Muscle of arm (tissue), 12 donors: Measurements from ENCODE around the gene FNDC1. TPM values are rescaled to one million over a fixed set of nuclear protein-coding genes. Genes with fewer than 3 reads are reported as not detected.

Experiments used
- DNase-seq: peaks from one replicate; pipeline ENCODE4 v3.0.0-alpha.2; 2013
- polyA plus RNA-seq, 12 donors: library from polyadenylated mRNA; unstranded; fragments of 120-200 nt; gene quantifications; one replicate each; pipeline ENCODE4 v1.2.1, GENCODE V29; 2013; ENCODE audit not compliant: insufficient read length in 12 of 12

Gene FNDC1
- polyA plus RNA-seq, 12 donors: 68.9 to 579 (median 202) TPM

DNA sequence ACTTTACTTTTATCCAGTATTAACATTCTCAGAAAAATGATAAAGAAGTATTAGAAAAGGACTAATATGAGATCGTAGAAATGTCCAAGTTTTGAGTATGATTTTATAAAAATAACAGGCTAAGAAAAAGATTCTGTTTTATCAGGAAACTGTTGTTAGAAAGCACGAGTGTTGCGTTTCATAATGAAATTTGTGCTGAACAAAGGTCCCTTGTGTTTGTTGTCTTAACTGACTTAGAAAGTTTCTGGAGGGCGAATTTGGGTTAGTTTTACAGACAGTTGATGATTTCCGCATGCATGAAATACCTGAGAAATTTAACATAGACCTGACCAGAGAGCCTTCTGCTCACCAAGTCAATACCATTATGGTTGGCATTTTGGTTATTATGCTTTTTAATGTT lies 136.0 kb downstream of the FNDC1 start:
- no peak for DNase-seq

DNA sequence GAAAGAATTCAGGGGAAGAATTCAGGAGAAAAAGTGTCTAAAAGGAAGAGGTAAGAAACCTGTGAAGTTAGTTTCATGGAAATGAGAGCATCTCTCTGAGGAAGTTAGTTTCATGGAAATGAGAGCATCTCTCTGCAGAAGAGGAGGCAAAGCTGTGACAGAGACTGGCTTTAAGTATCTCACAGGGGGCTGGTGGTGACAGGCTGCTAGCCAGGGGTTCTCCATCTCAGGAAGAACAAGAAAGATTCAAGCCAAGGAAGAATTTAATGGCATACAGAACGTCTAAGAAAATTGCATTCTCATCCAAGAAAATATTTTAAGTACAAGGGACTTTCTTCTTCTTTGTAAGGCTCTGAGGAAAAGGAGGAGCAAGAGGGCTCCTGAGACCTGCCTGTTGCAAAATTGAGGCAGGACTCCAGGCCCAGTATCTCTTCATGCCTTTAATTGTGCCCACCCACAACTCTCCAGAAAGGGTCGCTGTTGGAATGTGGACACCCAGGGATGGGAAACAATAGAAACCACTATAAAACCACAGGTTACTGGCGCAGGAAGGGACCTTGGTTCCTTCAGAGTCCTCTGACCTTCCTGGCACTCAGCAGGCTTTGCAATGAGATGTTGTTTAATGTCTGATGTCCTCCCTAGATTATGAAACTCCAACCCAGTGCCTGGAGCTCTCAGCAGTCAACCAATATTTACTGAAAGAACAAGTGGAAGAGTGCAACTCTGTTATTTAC lies 136.8 kb downstream of the FNDC1 start:
- no peak for DNase-seq

DNA sequence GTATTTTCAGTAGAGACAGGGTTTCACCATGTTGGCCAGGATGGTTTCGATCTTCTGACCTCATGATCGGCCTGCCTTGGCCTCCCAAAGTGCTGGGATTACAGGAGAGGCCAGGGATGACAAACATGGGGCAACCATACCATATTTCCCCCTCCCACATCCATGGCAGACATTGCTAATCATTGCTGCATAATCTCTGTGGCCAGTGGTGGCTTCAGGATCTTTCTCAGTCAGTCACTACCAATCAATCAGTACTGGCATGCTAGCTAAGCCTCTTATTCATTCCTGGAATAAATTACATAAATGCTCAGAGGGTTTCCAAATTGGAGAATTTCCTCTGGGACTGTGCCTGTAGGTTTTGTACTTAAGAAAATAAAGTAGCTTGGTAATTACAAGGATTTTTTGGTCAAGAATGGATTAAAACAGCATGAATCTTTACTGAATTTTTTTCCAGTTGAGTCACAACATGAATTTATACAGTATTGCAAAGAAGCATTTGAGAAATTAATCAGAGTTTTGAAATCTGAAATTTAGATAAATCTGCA lies 138.1 kb downstream of the FNDC1 start:
- DNase-seq: no peak

DNA sequence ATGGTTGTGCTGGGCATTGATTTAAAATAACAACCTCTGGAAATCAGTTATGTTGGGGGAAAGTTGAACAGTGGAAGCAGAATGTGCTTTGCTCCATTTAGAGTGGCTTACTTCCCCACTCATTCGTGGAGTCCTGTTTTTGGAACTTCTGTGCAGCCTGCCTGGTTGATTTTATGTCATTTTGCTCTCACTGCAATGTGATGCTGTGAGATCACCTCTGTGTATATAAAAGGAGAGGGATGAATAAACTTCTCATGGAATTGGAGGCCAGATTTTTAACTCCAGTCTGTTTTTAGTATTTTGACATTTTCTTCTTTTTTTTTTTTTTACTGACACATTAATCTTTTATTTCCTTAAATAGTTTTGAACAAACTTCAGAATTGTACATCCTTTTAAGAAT lies 139.0 kb downstream of the FNDC1 start:
- no peak for DNase-seq

DNA sequence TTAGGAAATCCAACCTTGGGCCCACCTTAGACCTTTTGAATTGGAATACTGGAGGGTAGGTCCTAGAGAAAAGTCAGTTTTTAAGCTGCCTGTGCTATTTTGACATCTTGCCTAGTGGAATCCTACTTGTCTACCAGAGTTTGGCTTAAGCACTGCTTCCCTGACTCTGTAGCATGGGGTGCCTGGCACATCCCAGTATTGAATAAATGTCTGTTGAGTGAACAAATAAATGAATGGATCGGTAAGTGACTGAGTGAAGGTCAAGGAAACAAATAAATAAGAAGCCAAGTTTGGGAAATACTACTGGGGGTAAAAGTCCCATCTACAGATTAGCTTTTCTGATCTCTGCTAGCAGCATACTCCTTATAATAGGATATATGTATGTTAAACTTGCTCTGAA lies 140.5 kb downstream of the FNDC1 start:
- DNase-seq: no peak

DNA sequence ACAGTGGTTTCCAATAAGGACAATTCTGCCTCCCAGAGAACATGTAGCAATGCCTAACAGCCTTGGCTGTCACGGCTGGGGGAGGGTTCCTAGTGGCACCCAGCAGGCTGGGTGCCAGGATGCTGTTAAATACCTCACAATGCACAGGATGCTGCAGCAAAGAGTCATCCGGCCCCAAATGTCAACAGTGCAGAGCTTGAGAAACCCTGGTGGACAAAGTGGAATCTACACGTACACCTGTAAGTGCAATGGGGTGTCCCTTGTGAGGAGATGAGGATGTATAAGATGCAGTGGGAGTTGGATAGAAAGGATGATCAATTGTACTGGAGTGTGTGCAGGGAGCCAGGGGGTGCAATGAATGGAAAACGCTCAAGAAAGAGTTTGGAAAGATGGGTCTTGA lies 142.4 kb downstream of the FNDC1 start:
- no peak for DNase-seq

DNA sequence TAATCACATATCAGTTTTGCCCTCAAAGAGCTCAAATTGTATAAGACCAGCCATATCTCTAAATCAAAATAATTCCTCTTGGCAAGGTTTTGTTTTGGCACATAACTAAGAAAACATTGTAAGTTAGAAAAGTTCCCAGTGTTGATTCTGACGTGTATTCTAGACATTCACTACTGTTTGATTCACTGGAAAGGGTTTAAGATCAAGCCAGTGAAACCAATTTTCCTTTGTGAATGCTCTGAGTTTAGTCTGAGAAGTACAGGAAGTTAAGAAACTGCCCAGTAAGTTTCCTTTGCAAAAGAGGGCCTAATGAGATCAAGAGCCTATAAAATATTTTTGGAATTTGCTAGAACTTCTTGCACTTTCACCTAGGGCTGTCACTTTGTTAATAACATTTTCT lies 143.0 kb downstream of the FNDC1 start:
- DNase-seq: no peak

DNA sequence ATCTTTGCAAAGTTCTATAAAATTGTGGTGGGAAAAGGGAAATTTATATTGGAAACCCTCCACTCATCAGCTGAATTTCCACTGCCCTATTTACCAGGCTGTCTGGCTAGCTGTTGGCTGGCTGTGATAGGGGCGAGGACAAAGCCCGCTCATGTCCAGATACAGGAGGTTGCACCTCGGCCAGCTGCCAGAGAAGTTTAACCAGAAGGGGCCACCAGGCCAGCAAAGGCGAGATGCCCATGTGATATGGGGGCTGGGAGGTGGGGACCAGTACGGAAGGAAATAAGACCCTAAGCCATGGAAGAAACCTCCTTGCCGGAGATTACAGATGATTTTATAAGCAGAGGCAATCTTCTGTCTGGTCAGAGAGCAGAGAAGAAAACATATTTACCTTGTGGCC lies 143.8 kb downstream of the FNDC1 start:
- no peak for DNase-seq

DNA sequence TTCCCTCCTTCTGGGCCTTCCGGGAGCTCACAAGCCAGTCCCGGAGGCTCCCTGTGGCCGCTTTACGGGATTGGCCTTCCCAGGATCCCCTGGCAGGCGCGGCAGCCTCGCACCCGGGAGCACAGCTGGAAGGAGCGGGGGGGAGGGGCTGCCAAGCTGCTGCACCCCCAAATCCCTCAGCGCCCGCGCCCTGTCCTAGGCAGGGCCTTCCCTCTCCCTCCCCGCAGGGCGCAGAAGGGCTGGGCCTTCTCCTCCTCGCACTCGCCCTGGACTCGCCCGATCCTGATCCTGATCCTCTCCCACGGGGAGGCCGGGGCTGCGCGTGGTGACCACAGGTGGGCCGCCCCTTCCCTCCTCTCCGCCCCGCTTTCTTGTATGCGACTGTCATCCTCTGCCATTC lies 146.4 kb downstream of the FNDC1 start:
- DNase-seq: no peak

DNA sequence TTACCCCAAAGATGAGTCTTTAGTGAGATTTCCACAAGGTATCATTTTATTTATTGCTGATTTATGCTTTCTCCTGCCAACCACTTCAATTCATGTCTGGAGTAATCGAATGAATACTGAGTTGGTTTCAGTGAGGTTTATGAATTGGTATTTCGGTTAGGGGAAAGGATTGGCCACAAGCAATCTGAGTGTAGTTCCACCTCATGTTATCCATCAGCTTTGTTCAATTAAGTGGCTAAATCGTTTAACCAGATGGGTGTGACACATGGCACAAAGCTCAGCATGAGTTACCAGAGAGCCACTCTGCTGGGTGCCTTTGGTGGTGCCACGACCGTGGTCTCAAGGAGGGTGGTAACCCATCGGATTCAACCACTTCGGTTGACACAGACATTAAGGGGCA lies 148.2 kb downstream of the FNDC1 start:
- no peak for DNase-seq

DNA sequence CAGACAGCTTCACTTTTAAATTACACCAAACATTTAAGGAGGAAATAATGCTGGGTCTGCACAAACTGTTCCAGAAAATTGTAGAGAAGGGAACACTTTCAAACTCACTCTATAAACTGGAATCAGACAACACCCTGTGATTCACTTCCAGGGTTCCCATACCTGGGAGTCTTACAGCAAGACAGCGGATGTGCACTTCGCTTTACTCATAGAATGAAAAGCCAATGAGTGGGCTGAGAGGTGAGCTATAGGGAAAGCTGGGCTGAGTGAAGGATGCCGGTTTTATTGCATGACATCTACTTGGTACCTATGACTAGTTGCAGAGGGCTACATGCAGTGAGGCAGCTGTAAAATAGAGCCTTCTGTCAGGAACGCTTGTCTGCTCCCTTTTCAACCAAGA lies 152.1 kb downstream of the FNDC1 start:
- DNase-seq: no peak

Other genes with a start within 250 kb of the FNDC1 start
- gene RSPH3, start 169.2 kb upstream of the FNDC1 start, polyA plus RNA-seq: 1 to 10 TPM in 11 of 12 donors, not detected in 1; 2.7 to 7.9 (median 4.0) TPM
- 1 to 10 TPM in 4 of 12 donors, under 1 TPM in 6, not detected in 2; 0.71 to 3.0 (median 0.86) TPM for gene TAGAP, start 124.4 kb upstream of the FNDC1 start, polyA plus RNA-seq